Measurements from ENCODE around the gene UGT2A3.

DNA sequence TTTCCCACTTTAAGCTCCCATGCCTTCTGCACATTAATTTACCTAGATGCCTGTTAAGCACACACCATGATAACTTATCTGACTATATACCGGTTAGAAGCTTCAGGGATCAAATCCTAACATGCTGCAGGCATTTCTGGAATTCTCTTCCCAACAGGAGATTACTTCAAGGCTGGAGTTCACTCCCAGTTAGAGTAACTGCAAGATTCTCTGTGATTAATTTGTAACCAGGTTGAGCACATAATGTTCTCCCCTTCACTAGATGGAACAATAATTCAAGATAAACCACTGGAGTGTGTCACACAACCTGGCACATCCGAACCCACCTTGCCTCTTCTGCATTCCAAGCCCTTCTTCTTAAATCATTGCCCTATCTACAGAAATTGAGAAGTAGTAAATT, 11.8 kb upstream of the UGT2A3 start:
- TF ChIP-seq YY1 (IDR thresholded peaks at IDR 0.05) (no peak), ATF3 (IDR thresholded peaks at IDR 0.05) (no peak), CTCF (IDR thresholded peaks at IDR 0.05; ENCODE audit: low read depth, low read length, missing input control) (no peak), EGR1 (IDR thresholded peaks at IDR 0.05; ENCODE audit: low read depth in 2 of 2) (no peak), GABPA (IDR thresholded peaks at IDR 0.05 in 1 of 2, conservative IDR thresholded peaks at IDR 0.05 in 1 of 2) (no peak), MAX (IDR thresholded peaks at IDR 0.05) (no peak), SP1 (IDR thresholded peaks at IDR 0.05) (peak; percentile 52), REST (IDR thresholded peaks at IDR 0.05) (no peak)
